ENCODE data around the gene BSG. TPM values are rescaled to one million over a fixed set of nuclear protein-coding genes. Genes with fewer than 3 reads are reported as not detected.

BSG gene
- total RNA-seq, 1 donor from 2014 or later, result 816 TPM

- H3K36me3 Mint-ChIP-seq (ENCODE audit: unreplicated experiment), result peaks cover 12% of the 10 kb centered on the region
- H3K9me3 Mint-ChIP-seq (ENCODE audit: unreplicated experiment), result no peaks in the 10 kb centered on the region
- no peak overlapping the region for H3K4me3 Mint-ChIP-seq (ENCODE audit: unreplicated experiment)
- H3K27me3 Mint-ChIP-seq (ENCODE audit: unreplicated experiment), result no peaks in the 10 kb centered on the region
- DNase-seq (ENCODE audit: extremely low spot score, unreplicated experiment), result no peak
- H3K27ac Mint-ChIP-seq (ENCODE audit: unreplicated experiment), result no peak overlapping the region
- no peaks in the 10 kb centered on the region for H3K4me1 Mint-ChIP-seq (ENCODE audit: unreplicated experiment)
- TF ChIP-seq CTCF (IDR thresholded peaks at IDR 0.05), result no peak
These were observed 31.3 kb upstream of the BSG start for GRCh38 chr19:540867-541637.

GRCh38 chr19:541699-542098, 30.7 kb upstream of the BSG start:
- no peaks in the 10 kb centered on the region for H3K4me1 Mint-ChIP-seq (ENCODE audit: unreplicated experiment)
- no peak for TF ChIP-seq CTCF (IDR thresholded peaks at IDR 0.05)
- H3K36me3 Mint-ChIP-seq (ENCODE audit: unreplicated experiment), result peaks cover 12% of the 10 kb centered on the region
- no peaks in the 10 kb centered on the region for H3K27me3 Mint-ChIP-seq (ENCODE audit: unreplicated experiment)
- no peak overlapping the region for H3K27ac Mint-ChIP-seq (ENCODE audit: unreplicated experiment)
- DNase-seq (ENCODE audit: extremely low spot score, unreplicated experiment), result no peak
- no peaks in the 10 kb centered on the region for H3K9me3 Mint-ChIP-seq (ENCODE audit: unreplicated experiment)
- H3K4me3 Mint-ChIP-seq (ENCODE audit: unreplicated experiment), result no peak overlapping the region

DNA sequence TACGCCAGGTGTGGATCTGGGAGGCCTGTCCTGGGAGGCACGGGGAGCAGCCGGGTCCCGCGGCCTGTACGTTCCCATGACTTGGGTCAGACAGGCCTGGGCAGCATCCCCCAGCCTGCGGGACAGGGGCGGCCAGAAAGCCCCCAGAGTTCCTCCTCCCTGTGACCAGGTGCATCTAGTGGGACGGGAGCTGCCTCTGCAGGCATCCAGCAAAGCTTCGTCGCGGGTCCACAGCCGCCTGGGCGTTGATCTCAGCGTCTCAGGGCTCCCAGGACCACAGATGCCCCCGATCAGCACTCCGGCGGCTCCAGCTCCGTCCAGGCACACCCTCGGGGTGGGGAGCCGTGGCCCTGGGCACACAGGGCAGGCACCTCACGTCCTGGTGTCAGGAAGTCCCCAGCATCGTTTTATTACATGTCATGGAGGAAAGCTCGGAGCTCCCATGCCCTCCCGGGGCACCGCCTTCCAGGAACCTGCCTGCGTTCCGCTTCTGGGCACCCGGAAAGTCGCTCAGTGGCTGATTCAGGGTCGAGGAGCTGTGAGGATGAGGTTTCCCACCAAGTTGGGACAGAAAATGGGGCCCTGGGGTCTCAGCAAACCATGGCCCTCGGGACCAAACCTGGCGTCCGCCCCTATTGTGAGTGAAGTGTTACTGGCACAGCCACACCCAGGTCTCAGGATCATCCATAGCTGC, 30.1 kb upstream of the BSG start:
- TF ChIP-seq CTCF (IDR thresholded peaks at IDR 0.05), result no peak
- no peaks in the 10 kb centered on the region for H3K27me3 Mint-ChIP-seq (ENCODE audit: unreplicated experiment)
- DNase-seq (ENCODE audit: extremely low spot score, unreplicated experiment), result no peak
- H3K36me3 Mint-ChIP-seq (ENCODE audit: unreplicated experiment), result peaks cover 12% of the 10 kb centered on the region
- no peak overlapping the region for H3K4me3 Mint-ChIP-seq (ENCODE audit: unreplicated experiment)
- H3K4me1 Mint-ChIP-seq (ENCODE audit: unreplicated experiment), result no peaks in the 10 kb centered on the region
- no peak overlapping the region for H3K27ac Mint-ChIP-seq (ENCODE audit: unreplicated experiment)
- H3K9me3 Mint-ChIP-seq (ENCODE audit: unreplicated experiment), result no peaks in the 10 kb centered on the region

- H3K9me3 Mint-ChIP-seq (ENCODE audit: unreplicated experiment), result no peaks in the 10 kb centered on the region
- H3K27me3 Mint-ChIP-seq (ENCODE audit: unreplicated experiment), result no peaks in the 10 kb centered on the region
- peaks cover 4% of the 10 kb centered on the region for H3K36me3 Mint-ChIP-seq (ENCODE audit: unreplicated experiment)
- H3K4me1 Mint-ChIP-seq (ENCODE audit: unreplicated experiment), result no peaks in the 10 kb centered on the region
- H3K27ac Mint-ChIP-seq (ENCODE audit: unreplicated experiment), result no peak within 1 kb of the TSS
- DNase-seq (ENCODE audit: extremely low spot score, unreplicated experiment), result no peak
- no peak for TF ChIP-seq CTCF (IDR thresholded peaks at IDR 0.05)
- H3K4me3 Mint-ChIP-seq (ENCODE audit: unreplicated experiment), result no peak within 1 kb of the TSS
These were observed 28.3 kb upstream of the BSG start, which contains the start of gene GZMM for GRCh38 chr19:543910-544608. Gene GZMM, plus strand, starts transcription at chr19:544053. Its CDS starts 19 bp downstream, at chr19:544072.

- H3K27ac Mint-ChIP-seq (ENCODE audit: unreplicated experiment), result no peak overlapping the region
- no peak for DNase-seq (ENCODE audit: extremely low spot score, unreplicated experiment)
- TF ChIP-seq CTCF (IDR thresholded peaks at IDR 0.05), result no peak
- peaks cover 4% of the 10 kb centered on the region for H3K36me3 Mint-ChIP-seq (ENCODE audit: unreplicated experiment)
- H3K27me3 Mint-ChIP-seq (ENCODE audit: unreplicated experiment), result no peaks in the 10 kb centered on the region
- H3K9me3 Mint-ChIP-seq (ENCODE audit: unreplicated experiment), result no peaks in the 10 kb centered on the region
- peaks cover 5% of the 10 kb centered on the region for H3K4me1 Mint-ChIP-seq (ENCODE audit: unreplicated experiment)
- H3K4me3 Mint-ChIP-seq (ENCODE audit: unreplicated experiment), result no peak overlapping the region
These were observed 25.3 kb upstream of the BSG start for GRCh38 chr19:547117-547516.
